Measurements from ENCODE around the gene LIMCH1. TPM values are rescaled to one million over a fixed set of nuclear protein-coding genes. Genes with fewer than 3 reads are reported as not detected.

The LIMCH1 gene
- total RNA-seq, 1 donor from 2014 or later: 12.7 TPM

GRCh38 chr4:41575665-41576064, 37.7 kb downstream of the LIMCH1 start:
- peaks cover 3% of the 10 kb centered on the region for H3K36me3 Mint-ChIP-seq (ENCODE audit: insufficient read depth)
- no peak overlapping the region for H3K27ac Mint-ChIP-seq
- H3K9me3 Mint-ChIP-seq (ENCODE audit: low read depth): peaks cover 5% of the 10 kb centered on the region
- peaks cover 13% of the 10 kb centered on the region for H3K4me1 Mint-ChIP-seq (ENCODE audit: low read depth)
- no peak for TF ChIP-seq CTCF (IDR thresholded peaks at IDR 0.05; ENCODE audit: unreplicated experiment)
- no peak overlapping the region for H3K4me3 Mint-ChIP-seq (ENCODE audit: low read depth)
- H3K27me3 Mint-ChIP-seq: no peaks in the 10 kb centered on the region
- DNase-seq (ENCODE audit: low spot score, unreplicated experiment): no peak

GRCh38 chr4:41579043-41579442, 41.1 kb downstream of the LIMCH1 start:
- DNase-seq (ENCODE audit: low spot score, unreplicated experiment): no peak
- H3K36me3 Mint-ChIP-seq (ENCODE audit: insufficient read depth): peaks cover 3% of the 10 kb centered on the region
- H3K4me3 Mint-ChIP-seq (ENCODE audit: low read depth): no peak overlapping the region
- H3K4me1 Mint-ChIP-seq (ENCODE audit: low read depth): peaks cover 8% of the 10 kb centered on the region
- H3K9me3 Mint-ChIP-seq (ENCODE audit: low read depth): peaks cover 6% of the 10 kb centered on the region
- no peaks in the 10 kb centered on the region for H3K27me3 Mint-ChIP-seq
- no peak for TF ChIP-seq CTCF (IDR thresholded peaks at IDR 0.05; ENCODE audit: unreplicated experiment)
- H3K27ac Mint-ChIP-seq: no peak overlapping the region

- DNase-seq (ENCODE audit: low spot score, unreplicated experiment): no peak
- H3K4me3 Mint-ChIP-seq (ENCODE audit: low read depth): no peak overlapping the region
- peaks cover 3% of the 10 kb centered on the region for H3K36me3 Mint-ChIP-seq (ENCODE audit: insufficient read depth)
- no peak for TF ChIP-seq CTCF (IDR thresholded peaks at IDR 0.05; ENCODE audit: unreplicated experiment)
- no peaks in the 10 kb centered on the region for H3K27me3 Mint-ChIP-seq
- peaks cover 9% of the 10 kb centered on the region for H3K9me3 Mint-ChIP-seq (ENCODE audit: low read depth)
- H3K4me1 Mint-ChIP-seq (ENCODE audit: low read depth): peaks cover 8% of the 10 kb centered on the region
- H3K27ac Mint-ChIP-seq: no peak overlapping the region
Measured at GRCh38 chr4:41579526-41579925, 41.6 kb downstream of the LIMCH1 start.

GRCh38 chr4:41580007-41580406, 42.0 kb downstream of the LIMCH1 start:
- Mint-ChIP-seq H3K4me3 (ENCODE audit: low read depth) (no peak overlapping the region), H3K27ac (no peak overlapping the region), H3K27me3 (no peaks in the 10 kb centered on the region), H3K36me3 (ENCODE audit: insufficient read depth) (peaks cover 4% of the 10 kb centered on the region), H3K9me3 (ENCODE audit: low read depth) (peaks cover 13% of the 10 kb centered on the region), H3K4me1 (ENCODE audit: low read depth) (peaks cover 4% of the 10 kb centered on the region)
- no peak for TF ChIP-seq CTCF (IDR thresholded peaks at IDR 0.05; ENCODE audit: unreplicated experiment)
- DNase-seq (ENCODE audit: low spot score, unreplicated experiment): no peak

- TF ChIP-seq CTCF (IDR thresholded peaks at IDR 0.05; ENCODE audit: unreplicated experiment): no peak
- peaks cover 2% of the 10 kb centered on the region for H3K4me1 Mint-ChIP-seq (ENCODE audit: low read depth)
- H3K9me3 Mint-ChIP-seq (ENCODE audit: low read depth): peaks cover 12% of the 10 kb centered on the region
- no peak for DNase-seq (ENCODE audit: low spot score, unreplicated experiment)
- H3K4me3 Mint-ChIP-seq (ENCODE audit: low read depth): no peak overlapping the region
- H3K27ac Mint-ChIP-seq: no peak overlapping the region
- H3K36me3 Mint-ChIP-seq (ENCODE audit: insufficient read depth): peaks cover 3% of the 10 kb centered on the region
- H3K27me3 Mint-ChIP-seq: peaks cover 3% of the 10 kb centered on the region
Measured at GRCh38 chr4:41586675-41587225, 48.8 kb downstream of the LIMCH1 start.

All from progenitor cell of endocrine pancreas (in vitro differentiated cells).